Ovary (tissue), 9 donors: ENCODE measurements around the gene ADGRA1. TPM values are rescaled to one million over a fixed set of nuclear protein-coding genes. Genes with fewer than 3 reads are reported as not detected.
"Not testable (repeated sequence)": the region's sequence is repeated elsewhere in the genome, so short reads cannot be mapped to it uniquely, and the experiment has no call there.

Source experiments
- DNase-seq, 5 donors: peaks; one replicate each; pipeline ENCODE4 v3.0.0-alpha.2; 2019 to 2020
- H3K27ac ChIP-seq, 2 donors: fragments of 200-600 bp; one replicate each; pipeline versions ENCODE4 v1.5.1 to v1.8.0; 2019 to 2022
- H3K27me3 ChIP-seq: fragments of 200-600 bp; one replicate; pipeline ENCODE4 v1.8.0; 2022
- H3K36me3 ChIP-seq: fragments of 200-600 bp; sonication (generic); one replicate; pipeline ENCODE4 v1.5.1; 2019
- H3K4me1 ChIP-seq: one replicate; pipeline ENCODE4 v1.8.1; 2013; ENCODE audit warnings: mild to moderate bottlenecking, moderate library complexity; ENCODE audit not compliant: insufficient read depth
- H3K4me3 ChIP-seq: fragments of 200-600 bp; sonication (generic); one replicate; pipeline ENCODE4 v1.5.1; 2017
- H3K9me3 ChIP-seq, 2 donors: fragments of 200-600 bp in 1 of 2; sonication (generic) in 1 of 2; one replicate each; pipeline versions ENCODE4 v1.5.1 to v1.8.1; 2013 to 2019; ENCODE audit warnings: mild to moderate bottlenecking in 1 of 2, moderate library complexity in 1 of 2
- EP300 ChIP-seq: sonication (generic); formaldehyde crosslinking; IDR thresholded peaks from one replicate; pipeline ENCODE4 v1.6.1; 2017; ENCODE audit warnings: antibody characterized with exemption
- POLR2A ChIP-seq: fragments of 450-650 bp; IDR thresholded peaks from one replicate; pipeline ENCODE4 v1.6.1; 2017; ENCODE audit warnings: antibody characterized with exemption, mild to moderate bottlenecking, moderate library complexity
- WGBS, 3 donors: extraction: QIAGEN DNeasy Blood & Tissue Kit in 1 of 3; methylation state at CpG; one replicate each; pipeline versions ENCODE4 v1.1.5 to v1.1.7; 2013 to 2017; 5-methylcytosine and 5-hydroxymethylcytosine counted together
- intact Hi-C, 4 donors: fragments of 100-400 bp; cut with DNase I; formaldehyde crosslinking; loops; one replicate each; pipeline versions ENCODE4 v1.11.0 to v1.15.1; 2022 to 2023
- polyA plus RNA-seq, 2 donors: library from polyadenylated mRNA; stranded (reverse); fragments of 200-250 nt in 1 of 2; fragments of 350-450 nt in 1 of 2; fragmentation: Illumina TruSeq in 1 of 2; extraction: RNeasy Lipid Tissue Mini Kit (QIAGEN cat#74804) in 1 of 2; gene quantifications; one replicate each; pipeline ENCODE4 v1.2.3, GENCODE V29; 2013 to 2014
- total RNA-seq, 7 donors: library from RNA; depleted of rRNA in 2 of 7; stranded (reverse); fragments of >200 nt in 2 of 7; fragmentation: NEBNext Ultra II Directional in 3 of 7; extraction: Animal tissue kit (Norgen Biotek cat#: 25700) in 3 of 7; gene quantifications; one replicate each; pipeline versions ENCODE4 v1.1.0 to v1.2.4, GENCODE V29; 2016 to 2023
- TF ChIP-seq, protein P1 (sequence below), 3 donors: fragments of 450-650 bp in 2 of 3; fragments of 200-600 bp in 1 of 3; IDR thresholded peaks; one replicate each; pipeline versions ENCODE4 v1.5.1 to v1.8.0; 2016 to 2022; ENCODE audit warnings: antibody characterized with exemption in 3 of 3, mild to moderate bottlenecking in 1 of 3
- donor health status: DM: no; HTN: no; CAD: no; lungs with moderate emphysema.
- donor health status: DM: no; HTN: no; CAD: no.
- donor health status: Bipolar disorder and iron deficiency.
- donor health status: DM: yes; HTN: yes; CAD: no.
- donor health status: DM: no; HTN: no; CAD: no.
- donor health status: DM: yes; HTN: yes; CAD: no.

The ADGRA1 gene
- total and polyA plus RNA-seq, 9 donors: 0.07 to 0.92 (median 0.13) TPM; not detected in 5

DNA sequence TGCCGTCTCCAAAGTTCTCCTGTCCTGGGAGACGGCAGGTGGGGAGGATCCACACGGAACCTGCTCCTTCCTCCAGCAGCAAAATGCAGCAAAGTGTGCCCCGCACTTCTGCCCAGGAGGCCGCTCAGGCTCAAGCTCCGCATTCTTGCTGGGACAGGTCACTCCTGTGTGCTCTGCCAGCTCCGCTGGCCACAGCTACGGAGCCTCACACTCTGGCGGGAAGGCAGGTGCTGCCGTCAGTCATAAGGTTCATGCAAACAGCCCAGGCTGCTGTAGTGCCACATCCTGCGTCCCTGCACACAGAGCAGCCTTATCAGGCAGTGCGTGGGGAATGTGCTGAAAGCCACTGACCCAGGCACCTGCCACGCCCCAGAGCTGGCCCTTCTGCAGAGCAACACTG, 22.4 kb downstream of the ADGRA1 start:
- no peak for DNase-seq
- H3K9me3 ChIP-seq: peaks cover 0 to 17% of the 10 kb centered on the region in 2 donors
- 60 to 80% (median 63%) methylated on average over 13 of the region's 13 CpGs for WGBS, 3 donors
- H3K4me1 ChIP-seq: no peaks in the 10 kb centered on the region
- no peak overlapping the region for H3K4me3 ChIP-seq
- H3K36me3 ChIP-seq: no peaks in the 10 kb centered on the region
- no peak overlapping the region for H3K27ac ChIP-seq
- no peak for TF ChIP-seq EP300
- TF ChIP-seq, protein P1, sequence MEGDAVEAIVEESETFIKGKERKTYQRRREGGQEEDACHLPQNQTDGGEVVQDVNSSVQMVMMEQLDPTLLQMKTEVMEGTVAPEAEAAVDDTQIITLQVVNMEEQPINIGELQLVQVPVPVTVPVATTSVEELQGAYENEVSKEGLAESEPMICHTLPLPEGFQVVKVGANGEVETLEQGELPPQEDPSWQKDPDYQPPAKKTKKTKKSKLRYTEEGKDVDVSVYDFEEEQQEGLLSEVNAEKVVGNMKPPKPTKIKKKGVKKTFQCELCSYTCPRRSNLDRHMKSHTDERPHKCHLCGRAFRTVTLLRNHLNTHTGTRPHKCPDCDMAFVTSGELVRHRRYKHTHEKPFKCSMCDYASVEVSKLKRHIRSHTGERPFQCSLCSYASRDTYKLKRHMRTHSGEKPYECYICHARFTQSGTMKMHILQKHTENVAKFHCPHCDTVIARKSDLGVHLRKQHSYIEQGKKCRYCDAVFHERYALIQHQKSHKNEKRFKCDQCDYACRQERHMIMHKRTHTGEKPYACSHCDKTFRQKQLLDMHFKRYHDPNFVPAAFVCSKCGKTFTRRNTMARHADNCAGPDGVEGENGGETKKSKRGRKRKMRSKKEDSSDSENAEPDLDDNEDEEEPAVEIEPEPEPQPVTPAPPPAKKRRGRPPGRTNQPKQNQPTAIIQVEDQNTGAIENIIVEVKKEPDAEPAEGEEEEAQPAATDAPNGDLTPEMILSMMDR (IDR thresholded peaks at IDR 0.05): no peak
- TF ChIP-seq POLR2A: no peak
- no peaks in the 10 kb centered on the region for H3K27me3 ChIP-seq
- intact Hi-C loops: no loop called here

DNA sequence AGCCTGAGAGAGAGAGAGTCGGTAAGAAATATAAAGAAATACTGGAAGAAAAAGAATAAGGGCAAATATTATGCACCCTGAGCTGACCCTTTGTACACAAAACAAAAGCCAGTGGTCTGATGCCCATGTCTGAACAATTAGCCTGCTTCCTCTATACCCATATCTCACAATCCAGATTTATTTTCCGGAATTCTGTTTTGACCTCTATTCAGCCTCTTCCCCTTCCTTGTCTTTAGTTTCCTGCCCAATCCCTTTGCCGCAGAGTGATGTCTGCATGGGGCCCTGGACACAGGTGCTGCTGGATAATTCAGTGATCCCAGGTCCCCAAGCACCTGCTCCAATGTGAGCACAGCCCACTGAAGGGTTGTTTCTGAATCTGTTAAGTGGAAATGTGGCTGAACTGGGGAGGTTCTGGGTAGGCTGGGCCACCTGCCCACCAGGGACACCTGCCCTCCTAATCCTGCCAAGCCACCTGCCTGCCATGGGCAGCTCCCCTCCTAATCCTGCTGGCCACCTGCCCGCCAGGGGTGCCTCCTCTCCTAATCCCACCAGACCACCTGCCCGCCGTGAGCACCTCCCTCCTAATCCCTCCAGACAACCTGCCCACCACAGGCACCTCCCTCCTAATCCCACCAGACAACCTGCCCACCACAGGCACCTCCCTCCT, 23.0 kb downstream of the ADGRA1 start:
- 57 to 68% (median 67%) methylated on average over 5 to 6 of the region's 6 CpGs for WGBS, 3 donors

DNA sequence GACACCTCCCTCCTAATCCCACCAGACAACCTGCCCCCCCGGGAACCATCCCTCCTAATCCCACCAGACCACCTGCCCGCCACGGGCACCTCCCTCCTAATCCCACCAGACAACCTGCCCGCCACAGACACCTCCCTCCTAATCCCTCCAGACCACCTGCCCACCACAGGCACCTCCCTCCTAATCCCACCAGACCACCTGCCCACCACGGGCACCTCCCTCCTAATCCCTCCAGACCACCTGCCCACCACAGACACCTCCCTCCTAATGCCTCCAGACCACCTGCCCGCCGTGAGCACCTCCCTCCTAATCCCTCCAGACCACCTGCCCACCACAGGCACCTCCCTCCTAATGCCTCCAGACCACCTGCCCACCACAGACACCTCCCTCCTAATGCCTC, 23.9 kb downstream of the ADGRA1 start:
- intact Hi-C loops, H3K36me3 ChIP-seq, DNase-seq, H3K4me1 ChIP-seq, H3K27me3 ChIP-seq, H3K27ac ChIP-seq, H3K4me3 ChIP-seq: not testable (repeated sequence)
- WGBS, 3 donors: 9 to 30% (median 29%) methylated on average over 3 to 6 of the region's 7 CpGs
- peaks cover 0 to 17% of the 10 kb centered on the region in 2 donors for H3K9me3 ChIP-seq

More for the DNA sequence above, 23.0 kb downstream of the ADGRA1 start:
- no peak for TF ChIP-seq POLR2A
- TF ChIP-seq, protein P1 (IDR thresholded peaks at IDR 0.05): no peak
- no peak for TF ChIP-seq EP300
- intact Hi-C loops: no loop called here
- no peak for DNase-seq
- no peaks in the 10 kb centered on the region for H3K27me3 ChIP-seq
- H3K36me3 ChIP-seq: no peaks in the 10 kb centered on the region
- no peaks in the 10 kb centered on the region for H3K4me1 ChIP-seq
- no peak overlapping the region for H3K27ac ChIP-seq
- peaks cover 0 to 17% of the 10 kb centered on the region in 2 donors for H3K9me3 ChIP-seq
- H3K4me3 ChIP-seq: no peak overlapping the region

DNA sequence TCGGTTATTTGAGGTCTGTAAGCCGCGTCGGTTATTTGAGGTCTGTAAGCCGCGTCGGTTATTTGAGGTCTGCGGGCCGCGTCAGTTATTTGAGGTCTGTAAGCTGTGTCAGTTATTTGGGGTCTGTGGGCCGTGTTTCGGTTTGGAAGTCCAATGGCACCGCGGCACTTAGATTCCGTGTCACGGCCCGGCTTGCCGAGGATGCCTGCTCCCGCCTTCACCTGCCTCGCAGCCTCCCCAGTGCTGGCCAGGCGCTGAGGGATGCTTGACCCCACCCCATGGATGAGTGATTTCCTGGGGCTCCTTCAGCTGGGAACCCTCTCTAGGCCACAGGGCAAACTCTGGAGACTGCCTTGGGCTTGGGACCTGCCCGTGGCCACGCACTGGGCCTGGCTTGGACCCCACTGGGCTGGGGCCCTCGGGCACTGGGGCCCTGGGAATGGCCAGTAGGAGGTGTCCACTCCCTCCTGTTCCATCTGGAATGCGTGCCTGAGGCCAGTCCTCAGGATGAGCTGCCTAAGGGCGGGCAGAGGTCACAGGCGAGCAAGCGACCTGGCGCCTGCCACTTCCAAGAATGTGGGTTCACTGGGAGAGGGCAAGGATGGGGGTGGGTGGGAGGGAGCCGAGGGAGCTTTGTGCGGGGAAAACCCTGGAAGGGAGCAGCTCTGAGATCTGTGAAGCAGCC, 25.6 kb downstream of the ADGRA1 start:
- H3K27me3 ChIP-seq: no peaks in the 10 kb centered on the region
- no peak for TF ChIP-seq EP300
- TF ChIP-seq POLR2A: no peak
- TF ChIP-seq, protein P1 (IDR thresholded peaks at IDR 0.05): no peak
- DNase-seq: no peak
- H3K36me3 ChIP-seq: no peaks in the 10 kb centered on the region
- H3K4me3 ChIP-seq: no peak overlapping the region
- intact Hi-C loops: no loop called here
- no peak overlapping the region for H3K27ac ChIP-seq
- H3K9me3 ChIP-seq: peaks cover 0 to 12% of the 10 kb centered on the region in 2 donors
- H3K4me1 ChIP-seq: no peaks in the 10 kb centered on the region
- WGBS, 3 donors: 91 to 92% (median 91%) methylated on average over 29 to 31 of the region's 31 CpGs

DNA sequence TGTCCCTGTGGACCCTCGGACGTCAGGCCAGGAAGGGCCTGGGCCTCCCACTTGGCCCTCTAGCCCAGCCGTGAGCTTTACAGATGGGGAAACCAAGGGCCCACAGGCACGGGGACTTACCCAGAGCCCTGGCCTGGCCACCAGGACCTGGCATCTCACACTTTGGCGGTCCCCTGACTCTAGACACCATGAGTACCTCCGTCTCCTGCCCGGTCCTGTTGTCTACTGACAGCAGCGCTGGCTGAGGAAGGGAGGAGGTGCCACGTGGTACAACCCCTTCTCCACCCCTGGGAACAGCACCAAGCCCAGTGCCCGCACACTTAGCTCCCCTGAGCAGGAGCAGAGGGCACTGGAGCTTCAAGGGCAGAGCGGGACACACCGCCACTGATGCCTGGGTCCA, 26.1 kb downstream of the ADGRA1 start:
- Histone ChIP-seq H3K36me3 (no peaks in the 10 kb centered on the region), H3K9me3 (peaks cover 0 to 9% of the 10 kb centered on the region in 2 donors), H3K4me1 (no peaks in the 10 kb centered on the region), H3K27me3 (no peaks in the 10 kb centered on the region), H3K27ac (no peak overlapping the region), H3K4me3 (no peak overlapping the region)
- WGBS, 3 donors: 88 to 90% (median 89%) methylated on average over 12 of the region's 12 CpGs
- DNase-seq: no peak
- intact Hi-C loops: no loop called here
- no peak for TF ChIP-seq EP300
- no peak for TF ChIP-seq POLR2A
- TF ChIP-seq, protein P1 (IDR thresholded peaks at IDR 0.05): no peak
